Motor neuron (in vitro differentiated cells): Measurements from ENCODE around the gene SMDT1. TPM values are rescaled to one million over a fixed set of nuclear protein-coding genes. Genes with fewer than 3 reads are reported as not detected.

Experiments
- ATAC-seq, 8 experiments: fragments of 200-7000 bp; cut with Tn5 transposase; replicated peaks in 6 of 8; 2 replicates each; pipeline ENCODE4 v1.8.0; 2021; ENCODE audit warnings: mild to moderate bottlenecking in 8 of 8, moderate library complexity in 8 of 8
- H3K27ac ChIP-seq, 2 donors: fragments of 250-450 bp; sonication (Bioruptor Pico); 2 replicates each; pipeline ENCODE4 v1.9.0; 2021; ENCODE audit warnings: antibody characterized with exemption in 2 of 2, mild to moderate bottlenecking in 2 of 2, moderate library complexity in 1 of 2
- H3K4me1 ChIP-seq, 2 donors: fragments of 250-450 bp; sonication (Bioruptor Pico); replicated peaks in 1 of 2; 2 replicates each; pipeline ENCODE4 v1.6.1; 2021; ENCODE audit warnings: antibody characterized with exemption in 2 of 2, mild to moderate bottlenecking in 2 of 2, moderate library complexity in 1 of 2
- H3K4me3 ChIP-seq, 5 donors: fragments of 250-450 bp; sonication (Bioruptor Pico); 2 replicates each; pipeline ENCODE4 v1.9.0; 2021; ENCODE audit warnings: antibody characterized with exemption in 5 of 5, mild to moderate bottlenecking in 5 of 5, moderate library complexity in 4 of 5
- WGBS, 10 experiments: fragments of 450-650 bp; shearing (Covaris generic); methylation state at CpG; one replicate each; pipeline ENCODE4 v1.0.0; 2022; 5-methylcytosine and 5-hydroxymethylcytosine counted together
- in situ Hi-C, 9 experiments: fragments of 400-800 bp; cut with MboI; loops; one replicate each; pipeline ENCODE4 v1.15.0; 2021; ENCODE audit warnings: low sequenced_read_pairs in 9 of 9, low pct_unique_long_range_greater_than_20kb in 2 of 9; ENCODE audit not compliant: unreplicated experiment in 9 of 9
- total RNA-seq, 8 experiments: library from RNA; unstranded; fragments of 300-600 nt; gene quantifications; 2 replicates each; pipeline versions ENCODE4 v1.2.3 to v1.2.4, GENCODE V29; 2022

The SMDT1 gene
- total RNA-seq, 8 experiments from 2014 or later: 6.9 to 28.5 (median 20.8) TPM

DNA sequence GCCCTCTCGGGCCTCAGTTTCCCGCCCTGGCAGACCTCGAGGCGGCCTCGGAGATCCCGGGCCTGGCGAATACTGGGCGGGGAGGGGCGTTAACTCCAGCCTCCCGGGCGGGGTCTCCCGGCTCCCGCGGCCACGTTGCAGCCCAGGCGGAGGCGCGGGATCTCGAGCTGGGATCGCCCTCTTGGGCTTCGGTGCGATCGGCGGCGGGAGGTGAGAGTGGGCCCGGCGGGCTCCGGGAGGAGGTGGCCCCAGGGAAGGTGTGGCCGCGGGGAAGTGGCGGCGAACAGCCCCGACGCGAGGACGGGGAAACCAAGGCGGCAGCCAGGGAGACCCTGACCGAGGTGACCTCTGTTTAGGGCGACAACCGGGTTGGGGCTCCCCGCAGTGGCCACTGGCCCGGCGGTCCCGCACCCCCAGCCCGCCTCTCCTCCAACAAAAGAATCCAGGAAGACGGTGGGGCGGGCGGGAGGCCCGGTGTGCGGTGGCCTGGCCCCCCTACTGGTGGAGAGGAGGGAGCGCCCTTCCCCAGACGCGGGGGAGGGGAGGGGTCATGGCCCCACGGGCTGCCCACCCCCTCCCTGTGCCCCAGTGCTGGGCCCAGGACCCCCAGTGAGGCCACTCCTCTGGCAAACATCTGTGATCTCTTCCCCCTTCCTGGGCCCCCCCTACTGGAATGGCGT, 5.2 kb upstream of the SMDT1 start, which contains the start of gene PHETA2:
Gene PHETA2, plus strand, starts transcription at position 117 of the 680 bp plus-strand sequence. CDS start 3,046 bp downstream, outside the sequence.
- 0 to 35% methylated on average over 7 to 8 of the region's 55 CpGs; no CpG with 5 or more reads in 8 of the 10 experiments for WGBS, 10 experiments
- in situ Hi-C loops: loop anchor here in 1 of 9 experiments (10.0 kb wide), 1 partner anchor 99 kb away; no protein-coding TSS in a partner anchor
- peak in 3 of 8 experiments; percentile 5 to 10 (median 6) for ATAC-seq
- no peak within 1 kb of the TSS for H3K4me3 ChIP-seq
- H3K4me1 ChIP-seq: peaks cover 25 to 31% of the 10 kb centered on the region in 2 donors
- H3K27ac ChIP-seq: no peak within 1 kb of the TSS

DNA sequence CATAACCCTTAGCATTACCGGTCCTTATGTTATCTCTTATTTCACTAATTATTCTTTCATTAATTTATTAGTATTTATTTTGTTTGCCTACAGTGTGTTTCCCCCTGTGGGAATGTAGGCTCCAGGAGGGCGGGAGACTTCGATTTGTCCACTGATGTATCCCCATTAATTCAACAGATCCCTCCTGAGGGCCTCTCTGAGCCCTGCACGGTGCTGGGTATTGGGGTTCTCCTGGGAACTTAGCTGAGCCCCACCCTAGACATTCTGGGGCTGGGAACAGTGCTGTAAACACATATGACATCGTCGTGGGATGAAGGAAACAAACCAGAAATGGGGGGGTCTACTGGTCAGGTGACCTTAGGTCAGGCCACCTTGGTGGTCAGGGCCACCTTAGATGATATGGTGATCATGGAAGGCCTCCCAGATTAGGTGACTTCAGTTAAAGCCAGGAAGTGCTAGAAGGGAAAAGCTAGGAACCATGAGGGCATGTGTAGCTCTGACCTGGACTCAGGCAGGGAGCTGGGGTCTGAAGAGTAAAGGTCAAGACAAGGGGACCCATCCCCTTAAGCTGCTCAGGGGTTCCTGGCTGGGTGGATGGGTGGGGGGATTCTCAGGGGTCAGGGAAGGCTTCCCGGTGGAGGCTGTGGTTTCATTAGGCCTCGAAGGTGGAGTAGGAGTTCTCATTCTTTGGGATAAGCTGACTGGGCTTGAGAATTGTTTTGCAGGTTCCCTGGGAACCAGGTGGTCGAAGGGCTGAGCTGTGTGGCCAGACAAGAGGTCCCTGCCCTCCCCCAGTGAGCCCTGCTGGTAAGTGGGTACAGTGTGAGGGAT, 4.4 kb upstream of the SMDT1 start:
- Histone ChIP-seq H3K4me1 (peaks cover 19 to 26% of the 10 kb centered on the region in 2 donors), H3K27ac (no peak overlapping the region), H3K4me3 (no peak overlapping the region)
- in situ Hi-C loops: loop anchor here in 1 of 9 experiments (10.0 kb wide), 1 partner anchor 100 kb away; no protein-coding TSS in a partner anchor
- ATAC-seq: no peak
- WGBS, 10 experiments: 29 to 100% (median 89%) methylated on average over 1 to 5 of the region's 9 CpGs; no CpG with 5 or more reads in 1 of the 10 experiments

DNA sequence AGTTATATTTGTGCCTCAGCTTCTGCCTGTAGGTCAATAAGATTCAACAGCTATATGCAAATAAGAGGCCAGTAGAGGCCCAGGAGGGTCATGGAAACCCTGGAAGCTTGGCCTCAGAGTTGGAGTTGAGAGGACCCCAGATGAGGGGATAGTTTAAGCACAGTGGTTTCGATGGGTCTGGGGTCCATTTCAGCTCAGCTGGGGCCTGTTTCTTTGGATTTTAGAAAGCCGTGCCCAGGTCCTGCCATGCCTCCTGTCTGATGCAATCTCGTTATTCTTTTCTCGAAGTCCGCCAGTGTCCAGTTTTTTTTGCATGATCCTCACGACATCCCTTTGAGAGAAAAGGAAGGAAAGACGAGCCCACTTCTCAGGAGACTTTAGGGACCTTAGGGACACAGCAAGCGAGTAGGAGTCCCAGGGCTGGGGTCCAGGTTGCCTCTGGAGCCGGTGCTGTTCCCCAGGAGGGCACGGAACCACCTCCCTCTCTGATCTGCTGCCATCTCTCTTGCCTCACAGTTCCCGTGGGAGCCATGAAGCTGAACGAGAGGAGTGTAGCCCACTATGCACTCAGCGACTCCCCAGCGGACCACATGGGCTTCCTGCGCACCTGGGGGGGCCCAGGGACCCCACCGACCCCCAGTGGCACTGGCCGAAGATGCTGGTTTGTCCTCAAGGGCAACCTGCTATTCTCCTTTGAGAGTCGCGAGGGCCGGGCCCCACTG, 2.6 kb upstream of the SMDT1 start:
- no peak for ATAC-seq
- 80 to 100% (median 91%) methylated on average over 1 to 13 of the region's 20 CpGs; no CpG with 5 or more reads in 4 of the 10 experiments for WGBS, 10 experiments
- in situ Hi-C loops: loop anchor here in 1 of 9 experiments (10.0 kb wide), 1 partner anchor 102 kb away; no protein-coding TSS in a partner anchor
- Histone ChIP-seq H3K4me3 (no peak overlapping the region), H3K4me1 (peaks cover 20 to 22% of the 10 kb centered on the region in 2 donors), H3K27ac (no peak overlapping the region)

DNA sequence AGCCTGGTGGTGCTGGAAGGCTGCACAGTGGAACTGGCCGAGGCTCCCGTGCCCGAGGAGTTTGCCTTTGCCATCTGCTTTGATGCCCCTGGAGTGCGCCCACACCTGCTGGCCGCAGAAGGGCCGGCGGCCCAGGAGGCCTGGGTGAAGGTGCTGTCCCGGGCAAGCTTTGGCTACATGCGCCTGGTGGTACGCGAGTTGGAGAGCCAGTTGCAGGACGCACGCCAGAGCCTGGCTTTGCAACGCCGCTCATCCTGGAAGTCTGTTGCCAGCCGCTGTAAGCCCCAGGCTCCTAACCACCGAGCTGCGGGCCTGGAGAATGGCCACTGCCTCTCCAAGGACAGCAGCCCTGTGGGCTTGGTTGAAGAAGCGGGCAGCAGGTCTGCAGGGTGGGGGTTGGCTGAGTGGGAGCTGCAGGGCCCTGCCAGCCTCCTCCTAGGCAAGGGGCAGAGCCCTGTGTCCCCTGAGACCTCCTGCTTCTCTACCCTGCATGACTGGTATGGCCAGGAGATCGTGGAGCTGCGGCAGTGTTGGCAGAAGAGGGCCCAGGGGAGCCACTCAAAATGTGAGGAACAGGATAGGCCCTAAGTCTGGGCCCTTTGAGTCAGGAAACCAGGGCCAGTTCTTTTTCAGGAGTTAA, 1.9 kb upstream of the SMDT1 start:
- H3K4me3 ChIP-seq: no peak overlapping the region
- H3K27ac ChIP-seq: no peak overlapping the region
- in situ Hi-C loops: loop anchor here in 1 of 9 experiments (10.0 kb wide), 1 partner anchor 103 kb away; no protein-coding TSS in a partner anchor

DNA sequence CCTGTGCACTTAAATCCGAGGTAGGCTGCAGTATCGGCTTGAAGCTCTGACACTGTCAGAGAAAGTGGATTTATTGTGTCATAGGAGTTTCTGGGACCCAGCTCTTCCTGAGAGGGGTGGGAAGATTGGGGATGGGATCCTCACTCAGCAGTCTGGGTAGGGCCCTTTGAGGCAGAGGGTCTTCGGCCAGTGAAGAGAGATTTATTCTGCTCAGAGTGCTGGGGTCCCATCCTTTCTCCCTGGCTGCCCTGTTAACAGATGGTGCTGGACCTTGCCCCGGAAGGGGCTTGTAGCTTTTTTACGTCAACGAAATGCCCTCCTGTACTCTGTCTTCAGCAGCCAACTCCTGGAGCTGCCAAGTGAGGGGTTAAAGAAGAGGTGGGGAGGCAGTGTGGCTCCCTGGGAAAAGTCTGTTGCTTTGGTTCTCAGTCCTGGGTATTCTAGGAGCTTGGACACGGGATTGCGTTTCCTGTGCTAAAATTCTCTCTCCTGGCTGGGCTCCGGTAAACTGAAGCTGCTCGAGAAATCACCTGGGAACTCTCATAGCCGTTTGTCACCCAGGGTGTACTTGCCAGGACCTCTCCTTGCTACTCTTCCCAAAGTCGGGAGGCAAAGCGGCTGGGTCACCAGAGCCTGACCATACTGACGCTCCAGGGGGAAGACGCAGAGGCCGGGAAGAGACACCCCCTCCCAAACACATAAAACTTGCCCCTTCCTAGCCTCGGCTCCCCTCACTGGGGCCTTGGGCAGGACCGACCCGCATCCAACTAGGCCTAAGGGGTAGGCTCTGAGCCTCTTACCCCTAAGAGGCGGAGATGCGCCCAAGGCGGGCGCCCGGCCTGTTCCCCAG, 806 bp upstream of the SMDT1 start:
- ATAC-seq: peak; percentile 0 to 8 (median 4)
- H3K4me3 ChIP-seq: peak overlapping the region; percentile 57 to 81 (median 64)
- in situ Hi-C loops: loop anchor here in 1 of 9 experiments (10.0 kb wide), 1 partner anchor 104 kb away; no protein-coding TSS in a partner anchor
- H3K27ac ChIP-seq: peak overlapping the region; percentile 97
- 0 to 100% (median 63%) methylated on average over 1 to 10 of the region's 24 CpGs; no CpG with 5 or more reads in 2 of the 10 experiments for WGBS, 10 experiments
- peaks cover 20 to 22% of the 10 kb centered on the region in 2 donors for H3K4me1 ChIP-seq

More for the DNA sequence above, 1.9 kb upstream of the SMDT1 start:
- 100% methylated on average over 1 to 2 of the region's 21 CpGs; no CpG with 5 or more reads in 8 of the 10 experiments for WGBS, 10 experiments
- ATAC-seq: no peak
- peaks cover 20 to 22% of the 10 kb centered on the region in 2 donors for H3K4me1 ChIP-seq

DNA sequence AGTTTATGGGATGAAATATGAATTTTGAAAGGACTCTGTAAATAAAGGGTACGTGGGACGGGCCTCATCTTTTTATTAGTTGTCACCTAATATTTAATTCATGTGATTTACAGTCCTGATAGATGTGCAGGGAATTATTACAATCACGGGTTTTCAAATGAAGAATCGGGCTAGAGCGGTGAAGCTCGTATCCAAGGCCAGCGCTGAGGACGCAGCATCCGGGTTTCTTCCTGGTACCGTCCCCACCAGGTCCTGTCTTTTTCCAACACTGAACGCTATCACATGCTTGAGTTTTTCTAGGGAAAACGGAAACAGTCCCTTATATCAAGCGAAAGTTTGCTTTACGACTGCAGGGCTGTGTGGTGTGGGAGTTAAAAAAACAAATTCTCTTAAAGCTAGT, 787 bp downstream of the SMDT1 start:
- WGBS, 10 experiments: 0 to 9% (median 2%) methylated on average over 3 to 12 of the region's 14 CpGs; no CpG with 5 or more reads in 1 of the 10 experiments
- H3K4me3 ChIP-seq: peak overlapping the region; percentile 57 to 81 (median 64)
- in situ Hi-C loops: no loop called here
- H3K4me1 ChIP-seq: peaks cover 16 to 20% of the 10 kb centered on the region in 2 donors
- peak in 3 of 8 experiments; percentile 6 to 10 (median 7) for ATAC-seq
- peak overlapping the region; percentile 97 for H3K27ac ChIP-seq

DNA sequence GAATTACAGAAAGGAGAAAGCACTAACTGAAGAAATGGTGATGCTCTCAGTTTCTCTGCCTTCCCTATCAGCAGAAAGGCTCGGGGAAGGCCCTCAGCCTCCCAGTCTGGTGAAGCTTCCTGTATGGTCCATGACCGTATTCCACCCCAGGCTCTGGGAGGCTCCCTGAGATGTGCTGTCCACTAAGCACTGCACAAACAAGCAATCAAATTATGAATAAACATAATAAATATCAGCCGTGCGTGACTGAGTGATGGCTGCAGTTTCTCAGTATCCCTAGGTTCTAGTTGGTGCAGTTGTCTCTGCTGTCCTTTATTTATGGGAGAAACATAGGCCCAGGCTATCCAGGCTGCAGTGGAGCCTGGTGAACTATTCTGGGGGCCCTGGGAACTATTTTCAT, 3.6 kb downstream of the SMDT1 start:
- ATAC-seq: no peak
- H3K27ac ChIP-seq: no peak overlapping the region
- in situ Hi-C loops: no loop called here
- H3K4me3 ChIP-seq: no peak overlapping the region
- H3K4me1 ChIP-seq: peaks cover 15 to 18% of the 10 kb centered on the region in 2 donors
- WGBS, 10 experiments: 100% methylated on average over 1 to 3 of the region's 4 CpGs; no CpG with 5 or more reads in 6 of the 10 experiments

DNA sequence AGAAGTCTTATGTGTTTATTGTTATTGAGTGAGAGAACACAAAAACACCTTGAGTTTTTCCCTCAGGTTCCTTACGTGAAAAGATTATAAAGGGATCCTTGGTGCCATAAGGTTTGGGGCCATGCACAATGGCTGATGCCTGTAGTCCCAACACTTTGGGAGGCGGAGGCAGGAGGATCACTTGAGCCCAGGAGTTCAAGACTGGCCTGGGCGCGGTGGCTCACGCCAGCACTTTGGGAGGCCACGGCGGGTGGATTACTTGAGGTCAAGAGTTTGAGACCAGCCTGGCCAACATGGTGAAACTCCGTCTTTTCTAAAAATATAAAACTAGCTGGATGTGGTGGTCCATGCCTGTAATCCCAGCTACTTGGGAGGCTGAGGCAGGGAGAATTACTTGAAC, 5.4 kb downstream of the SMDT1 start:
- Histone ChIP-seq H3K4me3 (no peak overlapping the region), H3K4me1 (peaks cover 4 to 10% of the 10 kb centered on the region in 2 donors), H3K27ac (no peak overlapping the region)
- ATAC-seq: no peak
- WGBS, 10 experiments: 93 to 100% (median 100%) methylated on average over 1 to 8 of the region's 8 CpGs; no CpG with 5 or more reads in 1 of the 10 experiments
- in situ Hi-C loops: no loop called here

DNA sequence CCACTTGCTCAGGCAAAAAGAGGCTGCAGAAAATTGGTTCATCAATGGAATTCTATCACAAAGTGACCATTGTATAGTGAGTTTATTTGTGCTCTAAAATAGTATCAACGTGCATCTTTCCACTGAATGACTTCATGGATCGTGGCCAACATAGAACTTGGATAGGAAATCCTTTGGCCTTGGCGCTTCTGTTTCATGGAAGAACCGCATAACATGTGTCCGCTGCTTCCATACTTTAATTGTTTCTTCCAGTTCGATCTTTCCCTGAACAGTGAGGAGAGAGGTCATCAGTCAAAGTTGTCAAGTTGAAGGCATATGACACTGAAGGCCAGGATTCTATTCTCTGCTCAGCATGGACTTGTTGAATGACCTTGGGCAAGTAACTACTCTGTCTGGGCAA, 6.6 kb downstream of the SMDT1 start:
- ATAC-seq: no peak

DNA sequence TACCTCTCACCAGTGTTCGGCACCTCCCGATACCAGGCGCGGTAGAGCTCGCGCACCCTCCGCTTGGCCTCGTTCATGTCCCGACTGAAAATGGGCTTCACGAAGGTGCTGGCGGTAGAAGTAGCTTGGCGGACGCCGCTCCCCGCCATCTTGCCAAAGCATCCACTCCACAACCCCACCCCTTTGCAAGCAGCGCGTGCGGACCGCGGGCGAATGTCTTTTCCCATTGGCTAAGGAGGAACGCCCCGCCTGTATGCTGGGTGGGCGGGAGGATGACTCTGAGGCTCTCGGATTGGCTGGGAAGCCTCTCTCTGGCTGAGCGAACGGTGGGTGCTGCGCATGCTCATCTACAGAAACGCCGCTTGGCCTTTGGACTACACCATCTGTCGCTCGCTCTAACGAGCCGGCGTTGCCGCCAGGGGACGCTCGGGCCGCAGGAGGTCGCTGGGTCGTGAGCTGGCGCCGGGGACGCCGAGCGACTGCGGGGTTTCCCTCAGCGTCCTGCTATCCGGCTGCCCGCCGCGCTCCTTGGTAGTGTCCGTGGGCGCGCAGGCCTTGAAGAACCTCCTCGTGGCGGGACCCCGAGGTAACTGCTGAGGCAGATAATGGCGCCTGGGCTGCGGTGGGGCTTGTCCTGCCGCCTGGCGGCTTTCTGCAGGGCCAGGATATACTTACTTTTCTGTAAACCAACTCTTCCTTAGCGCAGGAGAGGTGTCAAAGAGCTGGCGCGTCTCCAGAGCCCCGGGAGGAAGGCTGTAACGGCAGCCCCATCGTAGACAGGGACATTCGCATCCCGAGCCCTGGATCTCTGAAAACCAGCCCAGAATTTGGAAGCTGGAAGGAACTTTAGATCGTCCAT, 11.3 kb downstream of the SMDT1 start, which contains the start of gene NDUFA6:
Gene NDUFA6, minus strand, starts transcription at position 177 of the 859 bp plus-strand sequence. Its CDS starts 28 bp downstream, at position 149.
- in situ Hi-C loops: no loop called here
- 0 to 2% (median 0%) methylated on average over 1 to 33 of the region's 71 CpGs; no CpG with 5 or more reads in 6 of the 10 experiments for WGBS, 10 experiments
- Histone ChIP-seq H3K4me3 (peak within 1 kb of the TSS; percentile 53 to 90 (median 71)), H3K27ac (peak within 1 kb of the TSS; percentile 87 to 95), H3K4me1 (peaks cover 3% of the 10 kb centered on the region in 2 donors)
- ATAC-seq: peak; percentile 93 to 98 (median 97)

More for the DNA sequence above, 6.6 kb downstream of the SMDT1 start:
- peaks cover under 1 to 5% of the 10 kb centered on the region in 2 donors for H3K4me1 ChIP-seq
- in situ Hi-C loops: no loop called here
- no peak overlapping the region for H3K4me3 ChIP-seq
- no peak overlapping the region for H3K27ac ChIP-seq
- 54 to 100% (median 86%) methylated on average over 2 to 6 of the region's 6 CpGs for WGBS, 10 experiments
